Measurements from ENCODE around the gene KCTD10.

The KCTD10 gene

DNA sequence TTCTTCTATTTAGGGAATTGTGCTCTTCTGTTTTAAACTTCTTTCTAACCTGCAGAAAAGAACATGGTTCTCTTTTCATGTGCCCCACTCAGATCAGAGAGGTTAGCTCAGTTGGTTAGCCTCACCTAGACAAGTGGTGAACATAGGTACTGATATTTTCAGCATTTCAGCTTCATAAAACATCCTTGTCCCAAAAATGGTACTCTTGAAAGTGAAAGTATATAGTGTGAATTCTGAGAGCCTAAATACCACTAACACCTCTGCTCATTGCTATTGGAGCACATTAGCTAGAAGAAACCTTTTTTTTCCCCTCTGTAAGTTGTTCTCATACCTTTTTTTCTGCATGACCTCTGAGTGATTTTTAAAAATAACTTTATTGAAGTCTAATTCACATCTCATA lies 17.9 kb upstream of the KCTD10 start:
- in situ Hi-C loops (cut with HindIII; ENCODE audit: low sequenced_read_pairs): no loop called here

DNA sequence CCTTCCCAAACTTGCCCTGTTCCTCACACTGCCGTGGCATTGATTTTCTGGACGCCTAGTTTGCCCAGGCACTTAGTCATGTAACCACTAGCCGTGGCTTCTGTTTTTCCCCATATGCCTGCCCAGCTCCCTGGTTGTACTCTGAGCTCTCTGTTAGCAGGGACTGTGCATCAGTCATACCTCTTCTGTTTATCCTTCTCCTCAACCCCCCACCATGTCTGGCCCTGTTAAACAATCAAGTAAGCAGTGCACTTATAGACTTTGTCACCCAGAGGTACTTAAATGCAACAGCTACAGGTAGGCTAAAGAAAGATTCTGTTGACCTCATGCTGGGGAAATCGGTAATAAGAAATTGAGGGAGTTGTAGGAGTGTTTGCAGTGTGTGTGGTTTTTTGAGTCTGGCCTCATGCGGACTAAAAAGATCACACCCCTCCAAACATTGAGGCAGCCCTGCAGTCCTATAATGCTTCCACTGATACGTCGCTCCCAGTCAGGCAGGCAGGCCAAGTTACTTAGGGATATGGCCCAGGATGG lies 17.3 kb upstream of the KCTD10 start:
- in situ Hi-C loops (cut with HindIII; ENCODE audit: low sequenced_read_pairs): no loop called here

DNA sequence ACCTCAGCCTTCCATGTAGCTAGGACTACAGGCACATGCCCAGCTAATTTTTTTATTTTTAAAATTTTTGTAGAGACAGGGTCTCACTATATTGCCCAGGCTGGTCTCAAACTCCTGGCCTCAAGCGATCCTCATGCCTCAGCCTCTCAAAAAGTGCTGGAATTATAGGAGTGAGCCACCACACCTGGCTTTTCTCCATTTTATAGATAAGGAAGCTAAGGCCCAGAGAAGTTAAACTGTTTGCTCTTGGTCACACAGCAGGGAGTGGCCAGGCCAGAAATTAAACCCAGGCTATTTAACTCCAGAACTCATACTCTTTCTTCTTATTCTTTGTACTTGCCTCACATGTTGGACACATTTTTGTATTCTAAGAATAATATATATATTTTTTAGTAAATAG lies 16.8 kb upstream of the KCTD10 start:
- in situ Hi-C loops (cut with HindIII; ENCODE audit: low sequenced_read_pairs): no loop called here

DNA sequence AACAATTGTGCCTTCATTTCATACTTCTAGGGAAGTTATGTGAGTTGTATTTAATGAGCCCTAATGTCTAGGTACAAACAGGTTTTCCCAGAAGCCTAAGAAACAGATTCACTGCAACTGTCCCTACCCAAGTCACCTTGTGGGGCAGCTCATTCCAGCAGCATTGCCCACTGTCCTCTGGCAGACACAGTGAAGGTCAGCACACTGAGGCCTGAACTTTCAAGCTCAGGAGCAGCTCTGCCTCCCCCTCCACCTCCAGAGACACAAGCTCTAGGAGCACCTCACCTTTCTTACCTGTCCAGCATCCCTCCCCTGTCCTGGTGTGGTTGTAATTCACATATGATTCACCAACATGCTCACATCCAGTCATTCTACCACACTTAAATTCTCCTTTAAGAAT lies 16.0 kb upstream of the KCTD10 start:
- in situ Hi-C loops (cut with HindIII; ENCODE audit: low sequenced_read_pairs): no loop called here

DNA sequence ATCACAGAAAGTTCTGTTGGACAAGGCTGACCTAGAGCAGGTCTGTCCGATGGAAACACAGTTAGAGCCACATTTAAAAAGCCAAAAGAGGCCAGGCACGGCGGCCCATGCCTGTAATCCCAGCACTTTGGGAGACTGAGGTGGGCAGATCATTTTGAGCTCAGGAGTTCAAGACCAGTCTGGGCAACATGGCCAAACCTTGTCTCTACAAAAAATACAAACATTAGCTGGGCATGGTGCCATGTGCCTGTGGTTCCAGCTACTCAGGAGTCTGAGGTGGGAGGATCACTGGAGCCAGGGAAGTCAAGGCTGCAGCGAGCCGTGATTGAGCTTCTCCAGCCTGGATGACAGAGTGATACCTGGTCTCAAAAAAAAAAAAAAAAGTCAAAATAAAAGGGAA lies 15.3 kb upstream of the KCTD10 start:
- in situ Hi-C loops (cut with HindIII; ENCODE audit: low sequenced_read_pairs): no loop called here

DNA sequence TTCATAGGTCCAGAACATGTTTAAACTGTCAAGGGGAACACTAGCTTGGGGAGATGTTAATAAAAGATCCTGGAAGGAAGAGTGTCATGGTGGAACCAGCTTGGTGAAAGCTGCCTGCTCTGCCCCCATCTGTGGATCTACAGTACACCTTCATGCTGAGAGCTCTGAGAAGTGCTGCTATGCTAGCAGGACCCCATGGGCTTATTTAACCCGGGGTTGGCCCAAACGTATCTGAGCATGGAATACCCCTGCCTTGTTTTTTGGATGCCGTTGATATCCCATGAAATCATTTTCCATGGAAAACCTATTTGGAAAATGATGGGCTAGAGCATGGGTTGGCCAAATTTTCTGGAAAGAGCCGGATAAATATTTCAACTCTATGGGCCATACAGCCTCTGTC lies 14.6 kb upstream of the KCTD10 start:
- in situ Hi-C loops (cut with HindIII; ENCODE audit: low sequenced_read_pairs): no loop called here

DNA sequence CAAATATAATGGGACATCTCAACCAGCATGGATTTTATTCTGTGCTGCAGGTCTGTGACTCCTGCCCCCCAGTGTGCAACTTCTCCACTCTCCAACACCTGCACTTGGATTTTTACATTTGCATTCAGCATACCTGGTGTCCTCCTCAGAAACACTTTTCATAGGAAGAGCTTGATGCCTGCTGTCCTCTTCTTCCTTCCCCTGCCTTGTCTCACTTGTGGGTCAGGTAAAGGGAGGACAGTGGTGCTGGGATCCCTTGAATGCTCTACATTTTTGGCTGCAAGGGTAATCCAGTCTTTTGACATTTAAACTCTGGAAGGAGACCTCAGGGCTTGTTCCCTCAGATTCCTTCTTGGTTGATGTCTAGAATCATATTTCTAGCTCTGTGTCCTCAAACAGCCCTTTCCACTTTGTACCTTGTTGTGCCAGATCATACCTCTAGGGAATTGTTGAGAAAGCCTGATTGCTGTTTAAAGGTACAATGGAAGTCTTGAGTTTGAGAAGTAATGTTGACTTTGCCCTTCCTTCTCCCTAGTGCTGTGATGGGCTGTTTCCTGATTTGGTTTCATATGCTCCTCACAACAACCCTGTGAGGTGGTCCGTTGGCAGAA lies 13.0 kb upstream of the KCTD10 start:
- in situ Hi-C loops (cut with HindIII; ENCODE audit: low sequenced_read_pairs): no loop called here

DNA sequence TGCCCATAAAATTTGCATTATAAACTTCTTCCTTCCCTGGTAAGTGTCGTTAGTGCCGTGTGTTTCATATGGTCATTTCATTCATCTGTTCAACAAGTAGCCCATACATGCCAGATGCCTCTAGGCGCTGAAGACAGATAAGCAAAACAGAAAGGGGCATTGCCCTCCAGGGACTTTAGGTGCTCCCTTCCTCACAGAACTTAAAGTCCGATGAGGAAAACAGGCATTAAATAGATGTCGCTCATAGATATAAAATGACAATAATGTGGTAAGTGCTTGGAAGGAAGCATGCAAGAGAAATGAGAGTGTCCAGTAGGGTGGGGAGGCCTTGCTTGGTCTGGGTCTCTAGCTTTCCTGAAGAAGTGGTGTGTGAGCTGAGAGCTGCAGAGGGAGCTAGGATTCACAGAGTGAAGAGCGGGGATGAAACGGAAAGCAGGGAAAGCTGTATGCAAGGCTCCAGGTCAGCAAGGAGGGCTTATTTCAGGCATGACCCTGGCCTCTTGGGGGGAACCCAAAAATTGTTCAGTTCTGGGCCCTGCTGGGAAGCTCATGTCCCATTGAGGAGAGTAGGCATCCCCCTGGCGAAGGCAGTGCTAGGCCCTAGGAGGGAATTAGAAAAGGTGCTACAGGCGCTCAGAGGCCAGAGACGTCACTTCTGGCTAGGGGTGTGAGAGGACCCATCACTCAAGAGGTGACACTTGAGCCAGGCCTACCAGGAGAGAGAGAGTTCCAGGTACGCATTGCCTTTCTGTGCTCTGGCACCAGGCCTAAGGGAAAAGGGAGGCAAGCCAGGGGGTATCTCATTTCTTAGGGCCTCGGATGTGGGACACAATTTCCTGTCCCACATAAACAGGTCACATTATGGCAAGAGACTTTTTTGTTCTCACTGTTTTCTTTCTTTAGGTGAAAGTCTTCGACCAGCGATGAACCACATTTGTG lies 12.2 kb upstream of the KCTD10 start:
- in situ Hi-C loops (cut with HindIII; ENCODE audit: low sequenced_read_pairs): no loop called here

DNA sequence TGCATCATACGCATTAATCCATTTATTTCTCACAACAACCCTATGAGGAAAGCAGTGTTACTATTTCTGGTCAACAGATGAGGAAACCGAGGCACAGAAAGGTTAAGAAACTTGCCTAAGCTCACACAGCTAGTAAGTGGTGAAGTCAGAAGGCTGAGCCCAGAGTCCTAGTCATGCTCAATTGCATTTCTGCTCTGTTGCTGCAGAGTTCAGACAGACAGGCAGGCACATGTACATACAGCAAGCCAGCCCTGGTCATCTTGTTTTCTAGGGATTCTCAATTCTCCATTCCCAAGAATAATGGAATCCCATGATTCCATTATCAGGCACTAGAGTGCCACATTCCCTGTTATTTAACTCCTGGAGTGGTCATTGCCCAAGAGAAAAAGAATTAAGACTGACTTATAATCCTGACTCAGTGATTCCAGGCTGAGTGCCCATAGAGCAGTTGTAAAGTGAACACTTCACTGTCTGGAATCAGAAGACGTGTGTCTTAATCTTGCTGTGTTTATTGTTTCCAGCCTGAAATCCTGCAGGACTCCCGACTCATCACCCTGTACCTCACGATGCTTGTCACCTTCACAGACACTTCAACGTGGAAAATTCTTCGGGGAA lies 11.1 kb upstream of the KCTD10 start:
- in situ Hi-C loops (cut with HindIII; ENCODE audit: low sequenced_read_pairs): no loop called here

DNA sequence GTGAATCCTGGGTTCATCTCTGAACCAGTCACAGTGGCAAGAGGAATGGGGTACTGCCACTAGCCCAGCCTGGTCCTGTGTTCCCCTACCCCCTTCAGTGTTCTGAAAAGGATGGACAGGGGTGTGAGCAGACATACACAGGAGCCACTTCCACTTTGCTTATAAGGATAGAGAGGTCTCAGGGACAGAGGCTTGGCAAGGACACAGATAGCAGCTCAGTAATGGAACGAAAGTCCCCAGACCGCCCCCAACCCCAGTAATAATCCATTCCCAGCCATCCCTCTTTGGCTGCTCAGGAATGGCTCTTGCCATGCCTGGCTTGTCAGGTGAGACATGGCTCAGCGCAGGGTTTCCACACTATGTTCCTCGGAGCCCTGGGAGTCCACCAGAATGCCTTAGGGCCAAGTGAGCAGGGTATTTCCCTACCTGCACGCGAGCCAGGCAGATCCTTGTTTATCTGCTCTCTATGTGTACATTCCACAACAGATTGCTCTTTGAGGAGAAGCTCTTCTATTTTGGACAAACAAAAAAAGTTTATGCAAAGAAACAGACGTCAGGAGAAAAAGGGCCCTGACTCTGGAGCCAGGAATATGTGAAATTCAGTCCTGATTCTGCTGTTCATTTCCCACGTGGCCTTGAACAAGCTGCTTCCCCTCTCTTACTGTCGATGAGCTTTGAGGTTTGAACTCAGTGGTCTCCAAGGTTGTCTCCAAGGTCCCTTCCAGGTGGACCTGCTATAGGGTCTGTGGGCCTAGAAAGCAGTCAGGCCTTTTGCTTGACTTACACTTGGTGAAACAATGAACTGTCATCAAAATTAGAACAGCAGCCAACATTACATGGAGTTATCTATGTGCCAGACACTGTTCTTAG lies 10.3 kb upstream of the KCTD10 start:
- in situ Hi-C loops (cut with HindIII; ENCODE audit: low sequenced_read_pairs): no loop called here

DNA sequence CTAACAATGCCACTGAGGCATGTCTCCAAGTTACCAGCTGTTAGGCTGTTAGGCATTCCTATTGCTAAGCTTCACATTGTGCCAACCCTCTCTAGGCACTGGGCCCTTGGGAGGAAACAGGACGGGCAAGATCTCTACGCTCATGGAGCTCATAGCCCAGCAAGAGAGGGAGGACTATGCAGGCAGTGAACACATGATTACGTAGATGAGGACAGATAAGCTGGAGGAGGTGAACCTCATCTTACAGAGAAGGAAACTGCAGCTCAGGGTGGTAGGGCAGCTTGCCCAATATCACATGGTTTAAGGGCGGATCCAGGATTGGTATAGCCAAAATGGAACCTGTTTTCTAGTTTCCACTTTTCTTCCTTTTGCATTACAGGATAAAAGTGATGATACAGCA lies 8.1 kb upstream of the KCTD10 start:
- in situ Hi-C loops (cut with HindIII; ENCODE audit: low sequenced_read_pairs): no loop called here

DNA sequence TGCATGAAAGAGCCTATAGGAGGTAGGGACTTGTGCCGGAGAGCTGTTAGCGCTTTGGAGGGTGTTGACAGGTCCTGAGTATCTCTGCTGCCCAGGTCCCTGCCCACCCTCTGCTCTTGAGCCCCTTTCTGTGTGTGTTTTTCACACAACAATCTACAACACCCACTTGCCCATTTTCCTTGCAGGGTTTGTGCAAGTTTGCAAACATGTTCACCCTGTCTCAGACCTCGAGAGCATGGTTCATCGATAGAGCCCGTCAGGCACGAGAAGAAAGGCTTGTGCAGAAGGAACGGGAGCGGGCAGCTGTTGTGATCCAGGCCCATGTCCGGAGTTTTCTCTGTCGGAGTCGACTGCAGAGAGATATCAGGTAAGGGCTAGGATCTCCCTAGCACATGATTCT lies 6.2 kb upstream of the KCTD10 start:
- in situ Hi-C loops (cut with HindIII; ENCODE audit: low sequenced_read_pairs): no loop called here

DNA sequence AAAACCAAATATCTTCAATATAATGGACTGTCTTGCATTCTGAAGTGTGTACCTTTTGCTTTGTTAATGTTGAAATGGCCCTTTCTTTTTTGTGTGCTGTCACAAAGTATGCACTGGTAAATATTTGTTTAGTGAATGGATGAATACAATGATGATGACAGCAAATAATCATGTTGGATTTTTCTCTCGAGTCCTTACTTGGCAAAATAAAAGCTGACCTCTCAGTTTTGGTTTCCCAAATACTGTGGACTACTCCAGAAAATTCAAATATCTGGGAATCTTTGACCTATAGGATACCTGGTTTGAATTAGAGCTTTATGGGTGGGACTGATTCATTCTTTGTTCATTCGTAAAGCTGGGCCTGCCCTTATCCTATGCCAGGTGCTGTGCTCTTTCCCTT lies 5.8 kb upstream of the KCTD10 start:
- in situ Hi-C loops (cut with HindIII; ENCODE audit: low sequenced_read_pairs): no loop called here

DNA sequence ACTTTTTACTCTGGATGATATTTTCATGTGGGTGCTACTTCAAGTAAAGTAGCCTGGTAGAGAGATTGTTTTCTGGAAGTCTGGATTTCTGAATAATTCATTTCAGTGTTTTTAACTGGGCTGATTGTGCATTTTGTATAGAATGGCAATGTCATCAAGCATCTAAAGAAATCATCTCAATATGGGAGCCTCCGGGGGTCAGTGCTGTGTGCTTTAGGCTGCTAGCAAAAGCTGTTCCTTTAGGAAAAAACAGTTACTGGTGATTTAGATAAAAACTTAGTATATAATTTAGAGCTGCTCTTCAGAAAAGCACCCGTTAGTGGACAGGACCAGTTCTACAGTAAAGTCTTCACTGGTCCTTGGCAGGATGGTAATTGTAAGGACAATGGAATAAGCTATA lies 5.4 kb upstream of the KCTD10 start:
- in situ Hi-C loops (cut with HindIII; ENCODE audit: low sequenced_read_pairs): no loop called here

DNA sequence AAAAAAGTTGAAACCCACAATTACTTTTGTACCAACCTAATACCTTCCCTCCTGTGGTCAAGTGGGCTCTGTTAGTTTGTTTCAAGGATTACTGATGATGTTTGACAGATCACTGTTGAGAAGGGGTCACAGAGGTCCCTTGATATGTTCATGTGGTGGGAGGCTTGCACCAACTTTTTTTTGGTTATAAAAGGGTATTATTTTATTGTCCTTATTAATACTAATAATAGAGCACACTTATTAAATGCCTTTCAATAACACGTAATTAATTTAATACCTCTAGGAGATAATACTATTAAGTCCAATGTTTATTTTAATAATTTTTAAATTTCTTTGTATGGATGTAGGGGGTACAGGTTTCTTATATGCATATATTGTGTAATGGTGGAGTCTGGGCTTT lies 4.8 kb upstream of the KCTD10 start:
- in situ Hi-C loops (cut with HindIII; ENCODE audit: low sequenced_read_pairs): no loop called here

DNA sequence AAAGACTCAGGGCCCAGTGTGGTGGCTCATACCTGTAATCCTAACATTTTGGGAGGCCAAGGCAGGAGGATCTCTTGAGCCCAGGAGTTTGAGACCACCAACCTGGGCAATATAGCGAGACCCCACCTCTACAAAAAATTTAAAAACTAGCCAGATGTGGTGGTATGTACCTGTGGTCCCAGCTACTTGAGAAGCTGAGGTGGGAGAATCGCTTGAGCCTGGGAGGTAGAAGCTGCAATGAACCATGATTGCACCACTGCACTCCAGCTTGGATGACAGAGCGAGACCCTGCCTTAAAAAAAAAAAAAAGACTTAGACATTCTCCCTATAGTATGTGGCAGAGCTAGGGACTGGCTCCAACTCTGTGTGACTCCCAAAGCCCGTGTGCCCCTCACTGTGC lies 3.3 kb upstream of the KCTD10 start:
- in situ Hi-C loops (cut with HindIII; ENCODE audit: low sequenced_read_pairs): no loop called here

DNA sequence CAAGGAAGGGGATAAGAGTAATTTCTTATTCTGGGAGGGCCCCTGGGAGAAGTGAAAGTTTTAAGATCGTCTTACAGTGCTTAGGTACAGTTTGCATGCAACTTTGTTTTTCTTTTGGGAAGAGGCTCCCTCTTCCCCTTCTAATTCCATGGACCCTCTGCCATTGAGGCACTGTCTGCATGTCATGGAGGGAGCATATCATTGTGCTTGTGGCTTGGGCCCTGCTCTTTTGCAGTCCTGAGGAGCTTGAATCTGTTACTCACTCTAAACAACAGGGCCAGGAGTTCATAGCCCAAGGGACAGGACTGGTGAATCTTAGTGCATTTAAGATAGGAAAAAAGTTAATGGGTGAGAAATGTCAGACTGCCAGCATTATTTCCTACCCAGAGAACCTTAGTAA lies 2.7 kb upstream of the KCTD10 start:
- in situ Hi-C loops (cut with HindIII; ENCODE audit: low sequenced_read_pairs): no loop called here

DNA sequence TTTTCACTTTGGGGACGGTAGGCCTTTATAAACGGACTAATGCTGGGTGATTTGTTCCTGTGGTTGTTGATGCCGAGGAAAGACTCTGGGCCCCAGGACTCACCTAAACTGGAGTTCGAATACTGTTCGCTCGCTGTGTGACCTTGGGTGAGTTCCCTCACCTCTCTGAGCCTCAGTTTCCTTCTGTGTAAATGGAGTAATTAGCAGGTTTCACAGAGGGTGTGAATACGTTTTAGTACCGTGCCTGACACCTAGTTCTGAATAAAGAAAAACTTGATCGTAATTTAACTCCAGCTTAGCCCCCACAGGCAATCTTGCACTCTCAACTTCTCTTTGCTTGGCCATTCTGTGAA lies 839 bp upstream of the KCTD10 start:
- in situ Hi-C loops (cut with HindIII; ENCODE audit: low sequenced_read_pairs): no loop called here

DNA sequence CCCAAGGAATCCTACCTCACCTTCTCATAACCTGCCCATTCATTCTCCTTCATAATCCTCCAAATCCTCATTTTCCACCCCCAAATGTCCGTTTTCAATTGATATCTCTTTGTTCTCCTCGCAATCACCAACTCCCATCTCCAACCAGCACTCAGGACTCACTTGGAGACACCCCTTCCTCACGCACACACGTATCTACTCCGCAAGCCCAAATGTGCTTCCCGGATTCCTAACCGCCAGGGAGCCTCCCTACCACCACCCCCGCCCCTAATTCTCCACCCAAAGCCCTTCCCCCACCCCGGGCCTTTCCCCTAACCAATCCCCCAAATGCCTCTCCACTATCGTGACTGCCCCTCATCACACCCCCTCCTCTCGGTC lies 304 bp downstream of the KCTD10 start:
- in situ Hi-C loops (cut with HindIII; ENCODE audit: low sequenced_read_pairs): no loop called here

DNA sequence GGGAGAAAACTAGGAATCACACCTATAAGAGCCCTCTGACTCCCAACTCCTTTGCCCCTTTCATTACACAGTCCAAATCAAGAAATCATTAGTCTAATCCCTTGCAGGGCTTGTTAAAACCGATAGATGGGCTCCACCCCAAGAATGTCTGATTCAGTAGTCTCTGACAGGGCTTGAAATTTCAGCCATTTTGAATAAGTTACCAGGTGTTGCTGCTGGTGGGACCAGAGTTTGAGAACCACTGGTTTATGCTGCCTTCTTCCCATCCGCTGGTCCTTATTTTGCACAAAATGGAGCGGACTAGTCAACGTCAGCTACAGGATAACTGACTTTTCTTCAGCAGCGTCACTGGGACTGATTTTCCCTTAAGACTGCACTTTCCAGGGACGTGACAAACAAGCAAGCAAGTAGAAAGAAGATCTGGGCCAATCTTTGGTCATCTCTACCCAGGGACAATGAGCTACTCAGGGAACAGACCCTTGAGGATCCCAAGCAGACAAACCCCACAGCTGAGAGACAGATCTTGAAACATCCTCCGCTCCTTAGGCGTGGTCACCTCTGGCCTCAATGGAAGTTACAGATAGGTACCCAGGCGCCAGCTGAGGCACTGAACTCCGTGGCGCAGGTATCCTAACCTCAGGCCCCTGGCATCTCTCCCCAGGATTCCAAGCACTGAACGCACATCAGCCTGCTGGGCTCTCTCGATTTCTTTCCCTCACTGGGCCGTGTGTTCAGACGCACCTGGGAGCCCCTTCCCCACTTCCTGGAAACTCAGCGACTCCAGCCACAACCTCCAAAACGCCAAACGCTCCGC lies 900 bp downstream of the KCTD10 start:
- in situ Hi-C loops (cut with HindIII; ENCODE audit: low sequenced_read_pairs): no loop called here

Data from DLD1 (cell line).